ENCODE measurements around the gene CEMIP.

DNA sequence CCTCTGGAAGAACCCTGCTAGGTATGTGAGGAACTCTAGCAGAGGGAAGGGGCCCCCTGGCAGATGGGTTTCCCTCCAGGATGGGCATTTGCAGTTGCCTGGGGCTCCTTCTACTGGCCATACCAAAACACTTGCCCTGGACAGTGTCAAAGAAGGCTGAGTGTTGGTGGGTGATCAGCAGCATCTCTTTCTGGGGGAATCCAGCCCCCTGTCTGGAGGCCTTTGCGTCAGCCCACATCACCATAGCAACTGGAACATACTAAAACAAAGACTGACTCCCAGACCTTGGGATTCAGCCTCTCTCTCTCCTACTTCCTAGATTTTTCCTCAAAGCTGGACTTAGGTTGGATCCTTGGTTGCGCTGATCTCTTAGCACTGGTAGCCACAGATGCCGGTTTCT is 8.1 kb downstream of the CEMIP start:
- no peak for TF ChIP-seq EZH2 (IDR thresholded peaks at IDR 0.05; ENCODE audit: low read length)
- TF ChIP-seq, protein P1, sequence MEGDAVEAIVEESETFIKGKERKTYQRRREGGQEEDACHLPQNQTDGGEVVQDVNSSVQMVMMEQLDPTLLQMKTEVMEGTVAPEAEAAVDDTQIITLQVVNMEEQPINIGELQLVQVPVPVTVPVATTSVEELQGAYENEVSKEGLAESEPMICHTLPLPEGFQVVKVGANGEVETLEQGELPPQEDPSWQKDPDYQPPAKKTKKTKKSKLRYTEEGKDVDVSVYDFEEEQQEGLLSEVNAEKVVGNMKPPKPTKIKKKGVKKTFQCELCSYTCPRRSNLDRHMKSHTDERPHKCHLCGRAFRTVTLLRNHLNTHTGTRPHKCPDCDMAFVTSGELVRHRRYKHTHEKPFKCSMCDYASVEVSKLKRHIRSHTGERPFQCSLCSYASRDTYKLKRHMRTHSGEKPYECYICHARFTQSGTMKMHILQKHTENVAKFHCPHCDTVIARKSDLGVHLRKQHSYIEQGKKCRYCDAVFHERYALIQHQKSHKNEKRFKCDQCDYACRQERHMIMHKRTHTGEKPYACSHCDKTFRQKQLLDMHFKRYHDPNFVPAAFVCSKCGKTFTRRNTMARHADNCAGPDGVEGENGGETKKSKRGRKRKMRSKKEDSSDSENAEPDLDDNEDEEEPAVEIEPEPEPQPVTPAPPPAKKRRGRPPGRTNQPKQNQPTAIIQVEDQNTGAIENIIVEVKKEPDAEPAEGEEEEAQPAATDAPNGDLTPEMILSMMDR (optimal IDR thresholded peaks at IDR 0.05 in 1 of 3, IDR thresholded peaks at IDR 0.05 in 1 of 3, conservative IDR thresholded peaks at IDR 0.05 in 1 of 3; ENCODE audit: extremely low read depth in 1 of 3, insufficient read depth in 2 of 3, low read length in 3 of 3), result no peak

Data from keratinocyte (primary cell).